Choroid plexus epithelial cell (primary cell): ENCODE measurements around the gene ALK.
A peak's percentile ranks its signal among the peaks of the same experiment; 100 is the strongest.

Experiments
- DNase-seq: peaks from one replicate; pipeline ENCODE4 v3.0.0-alpha.2; 2010; ENCODE audit warnings: low read depth
- H3K4me3 ChIP-seq: 2 replicates; pipeline ENCODE4 v1.5.1; 2011; ENCODE audit warnings: low read depth, mild to moderate bottlenecking, control low read depth, low read length, moderate library complexity
- CTCF ChIP-seq: conservative IDR thresholded peaks from 2 replicates; pipeline ENCODE4 v1.5.1; 2011; ENCODE audit warnings: low read depth, mild to moderate bottlenecking, control low read depth, inconsistent platforms, low read length, moderate library complexity

The ALK gene

GRCh38 chr2:29444150-29444549 is 477.2 kb downstream of the ALK start:
- no peak overlapping the region for H3K4me3 ChIP-seq
- no peak for DNase-seq
- TF ChIP-seq CTCF = no peak

GRCh38 chr2:29443627-29444026 is 477.8 kb downstream of the ALK start:
- TF ChIP-seq CTCF = no peak
- no peak overlapping the region for H3K4me3 ChIP-seq
- DNase-seq = peak; percentile 29

DNA sequence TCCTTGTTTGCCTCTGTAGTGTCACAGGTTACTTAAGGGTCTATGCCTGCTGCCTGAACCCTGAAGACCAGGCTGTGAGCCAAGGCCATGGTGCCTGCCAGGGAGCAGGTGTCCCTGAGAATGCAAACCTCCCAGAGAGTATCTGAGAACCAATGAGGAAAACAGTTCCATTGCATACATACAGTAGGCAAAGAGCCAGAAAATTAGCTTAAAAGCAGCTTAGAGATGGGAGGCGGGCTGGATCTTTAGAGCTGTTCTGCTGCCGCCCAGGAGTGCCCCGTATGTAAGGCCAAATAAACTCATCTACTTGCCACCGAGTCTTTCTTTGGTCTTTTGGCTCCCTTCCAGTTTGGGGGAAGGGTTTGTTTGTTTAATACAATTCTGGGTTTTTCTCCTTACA is 478.2 kb downstream of the ALK start:
- no peak overlapping the region for H3K4me3 ChIP-seq
- no peak for DNase-seq
- no peak for TF ChIP-seq CTCF

- no peak for TF ChIP-seq CTCF
- H3K4me3 ChIP-seq = no peak overlapping the region
- DNase-seq = no peak
Measured at GRCh38 chr2:29440921-29441623, 480.3 kb downstream of the ALK start.

- no peak for TF ChIP-seq CTCF
- no peak for DNase-seq
- no peak overlapping the region for H3K4me3 ChIP-seq
Measured at GRCh38 chr2:29433920-29434319, 487.5 kb downstream of the ALK start.

DNA sequence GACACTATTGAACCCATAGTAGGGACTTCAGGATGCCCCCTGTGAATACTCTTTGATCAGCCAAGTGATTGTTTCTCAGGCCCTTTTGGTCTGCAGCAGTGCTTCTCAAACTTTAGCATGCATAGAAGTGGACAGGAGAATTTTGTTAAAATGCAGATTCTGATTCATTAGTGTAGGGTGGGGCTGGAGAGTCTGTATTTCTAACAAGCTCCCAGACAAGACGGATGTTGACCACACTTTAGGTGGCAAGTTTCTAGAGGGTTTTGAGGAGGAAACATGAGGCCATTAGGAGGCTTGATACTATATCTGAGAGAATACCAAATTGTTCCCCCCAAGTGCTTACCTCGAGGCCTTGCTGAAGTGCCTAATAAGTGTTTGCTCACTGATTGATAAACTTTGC is 488.3 kb downstream of the ALK start:
- H3K4me3 ChIP-seq = no peak overlapping the region
- DNase-seq = no peak
- no peak for TF ChIP-seq CTCF

- H3K4me3 ChIP-seq = no peak overlapping the region
- TF ChIP-seq CTCF = no peak
- DNase-seq = no peak
Measured at GRCh38 chr2:29431485-29431884, 489.9 kb downstream of the ALK start.
